ENCODE measurements around the gene PSMD13.
"Not testable (repeated sequence)": the region's sequence is repeated elsewhere in the genome, so short reads cannot be mapped to it uniquely, and the experiment has no call there.

The PSMD13 gene

GRCh38 chr11:218815-219593, 17.8 kb upstream of the PSMD13 start:
- no peak for DNase-seq (ENCODE audit: low read depth)

GRCh38 chr11:220641-221215, 16.0 kb upstream of the PSMD13 start:
- not testable (repeated sequence) for DNase-seq (ENCODE audit: low read depth)

GRCh38 chr11:221539-221938, 15.2 kb upstream of the PSMD13 start:
- no peak for DNase-seq (ENCODE audit: low read depth)

- no peak for DNase-seq (ENCODE audit: low read depth)
Measured at GRCh38 chr11:221998-222789, 14.6 kb upstream of the PSMD13 start.

- no peak for DNase-seq (ENCODE audit: low read depth)
Measured at GRCh38 chr11:223026-223789, 13.6 kb upstream of the PSMD13 start.

- DNase-seq (ENCODE audit: low read depth) = no peak
Measured at GRCh38 chr11:223884-224283, 12.9 kb upstream of the PSMD13 start.

GRCh38 chr11:224424-224823, 12.4 kb upstream of the PSMD13 start:
- DNase-seq (ENCODE audit: low read depth) = no peak

GRCh38 chr11:225734-226453, 10.9 kb upstream of the PSMD13 start:
- DNase-seq (ENCODE audit: low read depth) = no peak

- DNase-seq (ENCODE audit: low read depth) = no peak
Measured at GRCh38 chr11:227824-228379, 8.9 kb upstream of the PSMD13 start.

GRCh38 chr11:230431-230830, 6.3 kb upstream of the PSMD13 start:
- DNase-seq (ENCODE audit: low read depth) = no peak

- DNase-seq (ENCODE audit: low read depth) = no peak
Measured at GRCh38 chr11:232783-233565, 3.8 kb upstream of the PSMD13 start.

GRCh38 chr11:235180-235579, 1.6 kb upstream of the PSMD13 start:
- DNase-seq (ENCODE audit: low read depth) = no peak

- DNase-seq (ENCODE audit: low read depth) = no peak
Measured at GRCh38 chr11:235609-235996, 1.2 kb upstream of the PSMD13 start.

GRCh38 chr11:235997-236773, 591 bp upstream of the PSMD13 start, which contains the start of gene SIRT3:
Gene SIRT3, minus strand, starts transcription at chr11:236342. Its CDS starts 14 bp downstream, at chr11:236328.
- peak; percentile 69 for DNase-seq (ENCODE audit: low read depth)

- not testable (repeated sequence) for DNase-seq (ENCODE audit: low read depth)
Measured at GRCh38 chr11:238346-238745, 1.6 kb downstream of the PSMD13 start.

GRCh38 chr11:240315-240714, 3.5 kb downstream of the PSMD13 start:
- DNase-seq (ENCODE audit: low read depth) = no peak

GRCh38 chr11:241634-242033, 4.9 kb downstream of the PSMD13 start:
- DNase-seq (ENCODE audit: low read depth) = no peak

- no peak for DNase-seq (ENCODE audit: low read depth)
Measured at GRCh38 chr11:244376-244775, 7.6 kb downstream of the PSMD13 start.

- DNase-seq (ENCODE audit: low read depth) = no peak
Measured at GRCh38 chr11:249062-249461, 12.3 kb downstream of the PSMD13 start.

- no peak for DNase-seq (ENCODE audit: low read depth)
Measured at GRCh38 chr11:250274-250673, 13.5 kb downstream of the PSMD13 start.
